DMS153 (cell line): ENCODE data around the gene SLC49A4.

Experiments used
- DNase-seq: peaks from one replicate; lab custom pipeline; 2025; lab: John Stamatoyannopoulos, UW

Gene SLC49A4

DNA sequence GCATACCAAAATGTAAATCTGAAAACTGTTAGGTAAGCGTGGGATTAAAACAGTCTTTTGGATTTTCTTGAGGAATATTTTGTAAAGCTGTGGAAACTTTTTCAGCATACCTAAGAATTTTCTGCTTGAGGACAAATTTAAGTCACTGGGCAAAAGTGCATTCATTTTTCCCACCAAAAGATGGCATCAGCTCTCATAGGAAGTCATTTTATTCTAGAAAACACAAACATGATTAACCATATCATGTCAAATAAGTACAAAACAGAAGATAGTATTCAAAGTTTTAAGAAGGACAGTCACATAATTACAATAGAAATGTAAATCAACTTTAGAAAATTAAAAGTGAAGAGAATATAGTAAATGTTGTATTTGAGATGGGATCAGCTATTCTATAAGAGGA is 63.5 kb downstream of the SLC49A4 start:
- DNase-seq: no peak

DNA sequence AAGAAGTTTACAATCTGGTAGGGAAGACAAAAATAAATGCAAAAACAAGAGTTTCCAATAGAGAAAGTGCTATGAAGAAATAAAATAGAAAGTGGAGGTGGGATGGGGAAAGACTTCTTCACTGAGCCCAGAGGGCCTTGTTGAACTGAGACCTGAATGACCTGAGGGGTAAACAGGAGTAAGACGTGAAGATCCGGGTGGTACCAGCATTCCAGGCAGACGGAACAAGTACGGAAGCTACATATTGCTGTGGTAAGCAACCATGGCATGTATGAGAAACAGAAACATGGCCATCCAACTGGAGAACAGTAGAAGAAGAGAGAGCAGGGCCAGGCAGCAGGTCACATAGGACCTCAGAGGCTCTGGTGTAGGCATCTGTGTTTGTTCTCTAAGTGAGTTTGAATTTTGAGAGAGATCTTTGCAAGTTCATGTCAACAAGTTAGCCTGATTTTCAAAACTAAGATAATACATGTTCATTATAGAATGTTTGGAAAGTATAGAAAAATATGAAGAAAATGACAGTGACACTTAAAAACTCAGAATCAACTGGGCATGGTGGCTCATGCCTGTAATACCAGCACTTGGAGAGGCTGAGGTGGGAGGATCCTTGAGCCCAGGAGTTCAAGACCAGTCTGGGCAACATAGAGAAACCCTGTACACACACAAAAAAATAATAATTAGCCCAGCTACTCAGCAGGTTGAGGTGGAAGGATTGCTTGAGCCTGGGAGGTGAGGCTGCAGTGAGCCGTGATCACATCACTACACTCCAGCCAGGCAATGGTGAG is 64.3 kb downstream of the SLC49A4 start:
- no peak for DNase-seq

DNA sequence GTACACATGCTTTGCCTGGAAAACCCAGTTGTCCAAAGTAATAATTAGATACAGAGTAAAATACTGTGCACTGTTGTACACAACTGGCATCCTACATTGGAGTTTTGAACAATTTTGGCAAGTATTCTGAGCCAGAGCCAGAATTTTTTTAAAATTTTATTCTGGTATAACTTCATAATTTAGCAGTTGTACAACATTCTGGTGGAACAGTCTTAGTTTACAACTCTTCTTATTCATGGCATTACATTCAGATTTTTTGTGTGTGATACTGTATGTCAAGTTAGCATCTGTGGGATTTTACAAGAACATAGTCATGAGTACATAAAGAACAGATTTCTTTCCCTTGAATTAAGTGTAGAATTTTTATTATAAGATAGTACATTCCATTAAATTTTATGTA is 67.5 kb downstream of the SLC49A4 start:
- DNase-seq: no peak

DNA sequence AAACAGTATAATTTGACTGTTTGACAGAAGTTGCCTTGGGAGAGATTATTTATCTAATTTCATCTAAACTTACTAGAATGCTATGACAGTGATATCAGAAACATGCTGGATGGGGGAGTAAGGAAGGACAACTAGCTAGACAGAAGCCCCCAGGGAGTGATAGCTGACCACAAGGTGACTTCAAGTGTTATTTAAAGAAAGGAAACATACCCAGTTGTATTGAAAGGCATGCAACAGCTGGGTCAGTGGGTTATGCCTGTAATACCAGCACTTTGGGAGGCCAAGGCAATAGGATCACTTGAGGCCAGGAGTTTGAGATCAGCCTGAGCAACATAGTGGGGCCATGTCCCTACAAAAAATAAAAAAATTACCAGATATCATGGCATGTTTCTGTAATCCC is 69.6 kb downstream of the SLC49A4 start:
- DNase-seq: no peak

DNA sequence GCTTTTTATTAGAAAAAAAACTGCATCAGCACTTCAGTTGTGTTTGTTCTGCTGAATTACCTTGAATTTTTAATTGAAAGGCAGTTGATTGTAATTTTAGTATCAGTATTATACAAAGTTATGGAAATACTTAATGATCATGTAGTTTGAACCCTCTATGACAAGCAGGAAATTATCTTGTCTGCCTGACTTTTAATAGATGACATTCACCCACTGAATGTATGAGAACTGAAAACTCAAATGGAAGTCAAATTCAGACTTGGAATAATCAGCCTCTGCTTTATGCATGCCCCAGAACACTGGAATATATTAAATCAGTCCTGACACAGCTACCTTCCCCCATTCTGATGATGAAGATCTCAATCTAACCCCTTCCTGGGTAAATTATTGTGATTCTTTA is 73.5 kb downstream of the SLC49A4 start:
- DNase-seq: no peak

DNA sequence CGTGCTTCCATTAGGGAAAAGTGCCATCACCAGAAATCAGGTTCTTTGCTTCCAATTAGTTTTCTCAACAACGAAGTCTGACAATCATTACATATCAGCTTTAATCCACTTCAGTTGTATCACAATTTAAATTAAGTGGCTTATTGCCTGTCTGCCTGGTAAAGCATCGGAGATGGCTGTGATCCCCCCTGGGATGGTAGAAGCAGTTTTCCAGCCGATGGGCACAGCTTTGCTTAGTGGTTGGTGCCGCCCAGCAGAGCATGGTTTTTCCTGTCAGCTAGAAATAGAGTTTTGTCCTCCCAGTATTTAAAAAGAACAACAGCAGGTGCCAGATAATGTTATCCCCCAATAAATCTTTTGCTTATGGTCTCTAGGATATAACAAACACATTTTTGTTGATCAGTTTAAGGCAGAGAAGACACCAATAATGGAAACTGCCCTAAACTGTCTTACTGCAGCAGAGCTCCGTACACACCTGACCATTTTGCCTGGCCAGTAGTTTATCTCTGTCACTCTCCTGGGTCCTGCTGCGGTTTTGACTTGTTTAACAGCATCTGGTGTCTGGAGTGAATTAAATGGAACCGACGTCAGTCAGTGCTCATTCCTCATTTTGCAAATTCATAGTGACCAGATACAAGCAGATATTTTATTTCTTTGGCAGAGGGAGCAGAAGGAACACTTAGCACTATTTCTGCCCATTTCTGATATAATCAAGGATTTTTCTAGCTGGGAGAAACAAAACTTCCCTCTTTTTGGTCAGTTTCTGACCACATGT is 79.1 kb downstream of the SLC49A4 start:
- DNase-seq: no peak

DNA sequence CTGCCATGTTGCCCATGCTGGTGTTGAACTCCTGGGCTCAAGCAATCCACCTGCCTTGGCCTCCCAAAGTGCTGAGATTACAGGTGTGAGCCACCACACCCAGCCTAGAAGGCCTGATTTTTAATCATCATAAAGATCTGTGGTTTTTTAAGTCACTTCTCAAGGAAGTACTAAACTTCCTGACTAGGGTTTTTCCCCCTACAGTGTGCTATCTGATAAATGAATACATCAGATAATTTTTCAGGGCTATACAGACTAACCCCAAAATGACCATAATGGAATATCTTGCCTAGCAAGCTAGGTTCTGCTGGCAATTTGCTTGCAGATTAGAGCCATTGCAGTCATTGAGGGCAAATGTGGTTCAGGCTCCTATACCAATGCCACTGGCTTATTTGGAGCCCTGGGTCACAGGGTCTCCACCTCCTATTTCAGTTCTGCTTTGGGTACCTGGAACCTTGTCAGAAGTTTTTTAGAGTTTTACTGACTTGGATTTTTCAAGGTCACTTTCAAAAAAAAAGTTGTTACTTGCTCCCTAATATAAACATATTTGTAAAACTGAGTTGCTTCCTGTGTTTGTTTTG is 80.8 kb downstream of the SLC49A4 start:
- no peak for DNase-seq

DNA sequence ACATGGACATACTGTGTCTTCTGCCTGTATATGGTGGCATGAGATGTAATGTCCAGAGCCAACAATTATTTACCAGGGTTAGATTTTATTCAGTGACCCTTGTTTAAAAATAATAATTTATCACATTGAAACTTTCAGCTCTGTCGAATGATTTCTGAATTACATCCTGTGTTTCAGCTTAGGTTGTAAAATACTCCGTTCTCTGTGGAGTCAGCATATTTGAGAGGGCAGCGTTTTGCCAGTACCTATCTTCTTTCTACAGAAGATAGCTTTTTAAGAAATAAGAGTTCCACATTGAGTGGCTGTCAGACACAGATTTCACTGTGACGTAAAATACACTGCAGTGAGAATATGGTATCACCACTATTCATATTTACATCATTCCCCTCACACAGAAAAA is 85.3 kb downstream of the SLC49A4 start:
- DNase-seq: no peak

DNA sequence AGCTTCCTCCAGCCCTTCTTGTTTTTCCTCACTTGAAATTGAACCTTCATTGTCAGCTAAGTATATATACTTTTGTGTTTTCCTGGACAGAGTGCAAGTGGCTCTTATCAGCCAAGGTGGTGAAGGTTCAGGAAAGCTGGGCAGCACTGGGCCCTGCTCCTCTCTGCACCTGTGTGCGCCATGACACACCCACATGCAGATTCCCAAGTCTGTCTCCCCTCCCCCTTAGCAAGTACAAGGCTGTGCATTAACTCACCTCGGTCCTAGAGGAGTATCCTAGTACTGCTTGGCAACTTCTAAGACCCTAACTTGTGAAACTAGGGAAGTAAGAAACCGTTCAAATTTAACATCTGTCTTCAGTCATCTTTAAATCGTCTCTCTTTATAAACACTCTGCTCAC is 85.8 kb downstream of the SLC49A4 start:
- DNase-seq: no peak

DNA sequence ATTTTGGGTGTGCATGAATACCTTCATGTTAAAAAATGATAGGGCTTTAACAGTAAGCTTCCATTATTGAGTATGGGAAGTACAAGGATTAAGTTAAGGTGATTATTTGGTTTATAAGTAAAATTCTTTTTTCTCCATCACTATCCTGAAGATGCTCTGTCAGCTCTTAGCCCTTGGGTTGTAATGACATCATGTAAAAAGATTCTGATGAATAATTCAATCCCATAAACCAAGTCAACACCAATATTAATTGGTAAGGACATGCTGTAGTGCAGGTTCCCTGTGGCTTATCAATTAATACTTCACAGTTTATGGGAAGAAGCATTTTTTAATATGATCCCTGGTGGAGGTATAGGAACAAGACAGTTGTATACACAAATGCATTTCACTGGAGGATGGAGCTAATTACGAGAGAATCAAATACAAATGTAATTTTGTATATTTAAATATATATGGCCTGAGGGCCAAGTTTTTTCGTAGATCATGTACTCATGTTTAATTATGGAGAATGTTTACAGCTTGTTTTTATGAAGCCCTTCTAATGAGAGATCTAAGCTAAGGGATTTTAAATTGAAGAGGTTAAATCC is 87.6 kb downstream of the SLC49A4 start:
- no peak for DNase-seq

DNA sequence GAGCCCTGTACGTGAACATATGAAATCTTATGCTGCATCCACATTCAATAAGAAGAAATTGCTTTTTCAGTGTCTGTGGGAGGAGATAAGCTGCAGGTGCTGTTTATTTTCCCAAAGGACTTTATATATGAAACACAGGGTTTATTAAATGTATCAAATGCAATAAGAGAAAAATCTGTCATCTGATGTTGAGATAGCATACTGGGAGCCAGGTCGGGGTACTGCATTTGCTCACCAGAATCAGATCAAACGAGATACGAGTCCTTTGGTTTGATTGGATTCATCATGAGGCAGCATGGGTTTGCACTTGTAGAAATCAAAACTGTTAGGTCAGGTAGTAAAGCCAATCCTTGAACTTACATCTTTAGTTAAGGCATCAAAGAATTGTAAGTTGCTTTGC is 91.4 kb downstream of the SLC49A4 start:
- no peak for DNase-seq

DNA sequence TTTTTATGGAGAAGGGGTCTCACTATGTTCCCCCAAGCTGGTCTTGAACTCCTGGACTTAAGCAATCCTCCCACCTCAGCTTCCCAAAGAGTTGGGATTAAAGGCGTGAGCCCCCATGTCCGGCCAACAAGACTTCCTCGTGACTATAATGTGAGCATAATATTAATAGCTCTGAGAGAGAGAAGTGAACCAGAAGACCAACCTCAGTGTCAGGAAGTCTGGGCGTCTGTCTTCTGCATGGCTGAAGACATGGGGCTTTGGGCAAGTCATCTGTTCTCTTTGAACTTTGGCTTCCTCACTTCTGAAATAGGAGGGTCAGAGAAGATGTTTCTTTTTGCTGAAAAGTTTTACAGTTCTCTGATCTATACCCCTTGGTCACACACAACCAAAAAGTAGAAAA is 92.1 kb downstream of the SLC49A4 start:
- DNase-seq: no peak

DNA sequence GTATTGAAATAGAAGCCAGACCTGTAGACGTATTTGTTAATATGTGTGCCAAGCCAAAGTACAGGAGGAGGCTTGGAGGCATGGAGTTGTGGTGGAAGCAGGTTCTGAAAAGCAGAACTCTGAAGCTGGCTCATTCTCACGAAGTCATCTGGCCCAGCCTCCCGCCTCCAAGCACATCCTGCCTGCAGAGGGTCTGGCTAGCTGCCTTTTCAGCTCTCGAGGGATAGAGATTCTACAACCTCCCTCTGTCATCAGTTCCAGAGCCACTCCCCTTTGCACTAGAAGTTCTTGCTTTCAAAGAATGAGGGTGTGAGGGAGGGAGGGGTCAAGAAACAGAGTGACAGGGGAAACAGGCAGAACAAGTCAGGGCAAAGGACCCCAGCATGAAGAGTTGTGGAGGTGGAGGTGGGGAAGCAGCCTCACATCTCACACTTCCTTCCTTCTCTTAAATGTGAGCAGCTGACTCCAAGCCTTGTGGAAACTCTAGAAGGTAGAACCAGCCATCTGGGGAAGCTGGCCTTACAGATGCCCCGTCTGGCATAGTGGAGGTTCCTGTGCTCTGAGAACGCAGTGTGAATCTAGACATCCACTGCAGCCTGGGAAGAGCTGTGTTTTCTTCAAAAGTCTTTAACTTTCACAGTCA is 95.3 kb downstream of the SLC49A4 start:
- no peak for DNase-seq

DNA sequence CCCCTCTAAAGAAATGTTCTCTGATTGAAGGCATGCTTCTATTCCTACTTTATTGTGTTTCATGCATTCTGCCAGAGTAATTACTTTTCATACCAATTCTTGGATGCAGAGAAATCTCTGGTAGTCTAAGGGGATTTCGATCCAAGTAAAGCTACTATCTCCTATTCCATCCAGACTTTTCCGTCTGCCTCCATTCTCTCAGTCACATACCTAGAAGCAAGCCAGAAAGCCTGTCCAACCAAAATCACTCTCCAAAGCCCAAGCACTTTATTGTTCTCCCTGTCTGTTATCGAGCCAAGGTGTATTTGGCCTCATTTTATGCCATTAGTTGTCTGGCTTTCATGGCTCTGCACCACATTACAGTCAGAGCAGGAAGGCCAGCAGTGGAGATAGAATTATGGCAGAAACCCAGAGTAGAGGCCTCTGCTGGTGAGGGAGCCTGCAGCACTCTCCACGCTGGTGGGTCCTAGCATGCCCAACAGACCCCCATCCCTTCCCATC is 95.9 kb downstream of the SLC49A4 start:
- no peak for DNase-seq

DNA sequence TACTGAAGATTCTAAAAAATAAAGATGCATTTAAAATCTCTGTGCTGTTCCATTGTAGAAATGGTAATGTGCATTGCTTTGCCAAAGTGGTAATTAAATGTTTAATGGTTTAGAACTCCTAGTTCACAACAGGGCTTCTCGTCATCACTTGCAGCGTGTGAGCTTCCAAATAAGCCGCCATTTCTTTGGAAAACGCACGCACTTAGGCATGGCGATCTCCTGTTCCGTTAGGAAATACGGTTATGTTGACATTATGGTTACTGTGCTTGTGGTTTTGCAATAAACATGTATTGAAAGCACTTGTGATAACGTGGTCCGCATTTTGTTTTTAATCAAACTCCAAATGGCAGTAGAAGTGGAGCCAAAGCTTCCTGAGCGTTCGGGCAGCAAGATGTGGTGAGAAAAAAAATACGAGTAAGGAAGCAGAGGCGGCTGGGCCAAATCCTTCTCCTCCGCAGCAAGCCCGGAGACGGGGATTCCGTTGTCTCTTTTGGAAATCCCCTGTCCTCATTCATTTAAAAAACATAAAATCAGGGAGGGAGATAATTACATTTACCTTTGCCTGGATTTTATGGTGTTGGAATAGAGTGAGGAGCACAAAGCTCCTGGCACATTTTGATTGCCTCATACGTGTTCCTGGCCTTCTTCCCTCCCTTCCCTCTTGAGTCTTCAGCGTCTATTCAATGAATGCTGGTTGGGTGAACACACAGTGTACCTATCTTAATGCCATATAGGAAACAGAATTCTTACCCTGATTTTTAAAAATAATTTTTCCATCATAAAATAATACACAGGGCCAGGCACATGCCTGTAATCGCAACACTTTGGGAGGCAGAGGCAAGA is 97.5 kb downstream of the SLC49A4 start:
- DNase-seq: peak; percentile 39

DNA sequence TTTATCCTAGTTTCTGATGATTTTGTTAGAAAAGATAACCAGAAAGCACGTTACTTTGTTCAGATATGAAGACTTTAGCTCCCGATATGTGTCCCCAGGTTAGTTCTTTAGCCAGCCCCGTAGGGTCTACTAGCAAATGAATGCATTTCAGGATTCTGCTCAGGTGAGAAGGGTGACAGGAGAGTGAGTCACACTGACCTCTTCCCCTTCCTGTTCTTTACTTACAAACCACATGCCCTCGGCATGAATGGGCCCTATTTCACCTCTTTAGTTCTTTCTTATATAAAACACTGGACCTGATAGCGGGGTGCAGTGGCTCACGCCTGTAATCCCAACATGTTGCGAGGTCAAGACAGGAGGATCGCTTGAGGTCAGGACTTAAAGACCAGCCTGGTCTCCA is 98.4 kb downstream of the SLC49A4 start:
- DNase-seq: no peak

DNA sequence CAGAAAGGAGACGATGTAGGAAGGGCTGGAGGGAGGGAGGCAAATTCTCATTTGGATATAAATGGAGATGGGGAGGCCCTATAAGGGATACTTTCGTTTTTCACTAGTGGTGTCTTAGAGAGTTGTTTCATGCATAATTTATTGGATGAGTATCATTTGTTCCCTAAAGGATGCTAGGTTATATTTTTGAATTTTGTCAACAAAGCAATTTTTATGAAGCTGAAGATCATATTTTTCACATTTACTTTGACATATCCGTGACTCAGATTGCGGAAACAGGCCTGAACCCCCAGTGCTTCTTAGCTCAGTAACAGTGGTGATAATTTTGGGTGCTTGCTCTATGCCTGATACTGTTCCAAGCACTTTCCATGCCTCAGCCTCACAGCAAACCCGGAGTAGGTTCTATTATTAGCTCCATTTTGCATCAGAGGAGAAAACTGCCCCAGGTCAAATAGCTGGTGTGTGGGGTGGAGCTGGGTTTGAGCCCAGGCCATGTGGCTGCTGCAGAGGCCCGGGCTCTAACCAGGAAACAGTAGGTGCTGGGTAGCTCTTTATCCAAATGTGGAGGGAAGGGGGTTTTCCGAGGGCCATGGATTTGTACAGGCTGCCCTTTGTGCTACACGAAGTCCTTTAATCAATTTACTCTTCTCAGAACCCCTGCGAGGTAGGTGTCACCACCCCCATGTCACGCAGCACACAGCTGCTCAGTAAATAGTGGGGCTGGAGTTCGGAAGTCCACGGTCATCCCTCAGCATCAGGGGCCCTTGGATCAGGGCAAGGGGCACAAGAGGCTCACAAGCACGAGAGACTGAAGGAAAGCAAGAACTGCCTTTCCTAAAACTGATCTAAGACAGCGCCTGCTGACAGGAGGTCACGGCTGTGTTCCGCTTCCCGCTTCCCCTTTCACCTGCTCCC is 99.1 kb downstream of the SLC49A4 start:
- no peak for DNase-seq

DNA sequence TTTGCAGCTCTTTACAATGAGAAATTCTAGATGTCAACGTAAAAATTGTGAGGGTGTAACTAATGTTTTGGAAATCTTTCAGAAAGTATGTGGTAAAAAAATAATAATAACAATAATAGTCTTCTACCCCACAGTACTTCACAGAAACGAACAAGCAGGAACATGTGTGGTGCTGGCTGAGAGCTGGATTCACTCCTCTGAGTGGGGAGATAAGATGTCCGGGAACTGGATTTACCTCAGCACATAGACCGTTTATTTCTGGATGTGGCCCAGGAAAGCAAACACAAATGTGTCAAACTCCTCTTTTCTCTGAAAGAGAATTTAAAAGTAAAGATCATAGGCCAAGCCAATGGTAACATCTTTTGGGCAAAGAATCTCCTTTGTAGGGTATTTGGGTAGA is 103.4 kb downstream of the SLC49A4 start:
- no peak for DNase-seq

DNA sequence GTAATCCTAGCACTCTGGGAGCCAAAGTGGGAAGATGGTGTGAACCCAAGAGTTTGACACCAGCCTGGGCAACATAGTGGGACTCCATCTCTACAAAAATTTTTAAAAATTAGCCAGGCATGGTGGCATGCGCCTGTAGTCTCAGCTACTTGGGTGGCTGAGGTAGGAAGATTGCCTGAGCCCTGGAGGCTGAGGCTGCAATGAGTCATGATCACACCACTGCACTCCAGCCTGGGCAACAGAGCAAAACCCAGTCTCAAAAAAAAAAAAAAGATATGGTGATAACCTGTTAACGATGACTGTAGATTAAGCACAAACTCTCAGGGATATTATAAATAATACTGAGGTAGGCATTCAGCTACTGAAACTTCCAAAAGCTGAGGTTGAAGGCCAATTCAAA is 107.5 kb downstream of the SLC49A4 start:
- no peak for DNase-seq

DNA sequence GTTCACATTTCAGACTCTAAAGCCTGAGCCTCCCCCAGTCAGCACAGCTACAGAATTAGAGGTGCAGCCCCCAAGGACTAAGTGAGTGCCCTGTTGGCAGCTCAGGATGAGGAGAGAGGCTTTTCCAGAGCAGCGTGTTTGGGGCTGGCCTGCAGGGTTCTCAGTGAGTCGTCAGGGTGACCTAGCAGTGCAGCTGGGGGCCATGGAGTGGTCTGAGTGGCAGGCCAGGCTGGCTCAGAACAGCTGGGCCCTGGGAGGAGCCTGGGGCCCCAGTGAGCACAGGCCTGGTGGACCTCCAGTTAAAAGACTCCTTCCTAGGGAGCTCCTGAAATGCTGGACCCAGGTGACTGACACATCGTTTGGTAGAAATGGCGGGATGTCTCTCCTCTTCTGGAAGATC is 108.3 kb downstream of the SLC49A4 start:
- no peak for DNase-seq
